OCI-LY1 (cell line): Measurements from ENCODE around the gene TTYH3.

Experiments used
- H2AFZ ChIP-seq: fragments of 200-600 bp; sonication (generic), shearing (Covaris generic); 2 replicates; pipeline ENCODE4 v1.6.0; 2014; ENCODE audit warnings: antibody characterized with exemption, mild to moderate bottlenecking, low read length
- H3F3A ChIP-seq: fragments of 200-600 bp; sonication (generic), shearing (Covaris generic); 2 replicates; pipeline ENCODE4 v1.6.0; 2014; ENCODE audit warnings: mild to moderate bottlenecking, antibody characterized with exemption, low read length, moderate library complexity; ENCODE audit not compliant: insufficient read depth
- H3K27ac ChIP-seq: fragments of 200-600 bp; sonication (generic); 2 replicates; pipeline ENCODE4 v1.5.1; 2014; ENCODE audit warnings: low read length, mixed run types, mild to moderate bottlenecking, low read depth; ENCODE audit not compliant: poor library complexity, severe bottlenecking
- H3K27me3 ChIP-seq: fragments of 200-600 bp; sonication (generic); 2 replicates; pipeline ENCODE4 v1.6.0; 2014; ENCODE audit warnings: antibody characterized with exemption, mild to moderate bottlenecking, low read length, moderate library complexity; ENCODE audit not compliant: insufficient read depth
- H3K36me3 ChIP-seq: fragments of 200-600 bp; sonication (generic); 2 replicates; pipeline ENCODE4 v1.6.1; 2014; ENCODE audit warnings: mild to moderate bottlenecking, antibody characterized with exemption, low read length, moderate library complexity, mixed read lengths; ENCODE audit not compliant: insufficient read depth
- H3K4me1 ChIP-seq: fragments of 200-600 bp; sonication (generic); 2 replicates; pipeline ENCODE4 v1.5.1; 2014; ENCODE audit warnings: mild to moderate bottlenecking, low read length, moderate library complexity; ENCODE audit not compliant: insufficient read depth, severe bottlenecking
- H3K4me2 ChIP-seq: fragments of 200-600 bp; sonication (generic), shearing (Covaris generic); 2 replicates; pipeline ENCODE4 v1.6.1; 2014; ENCODE audit warnings: low read length
- H3K4me3 ChIP-seq: fragments of 200-600 bp; sonication (generic); 2 replicates; pipeline ENCODE4 v1.5.1; 2014; ENCODE audit warnings: low read length, low read depth, mild to moderate bottlenecking, mixed read lengths; ENCODE audit not compliant: poor library complexity, severe bottlenecking
- H3K79me2 ChIP-seq: fragments of 200-600 bp; shearing (Covaris generic); 2 replicates; pipeline ENCODE4 v1.6.1; 2016; ENCODE audit warnings: mixed run types, low read length, mixed read lengths; ENCODE audit not compliant: insufficient read depth
- H3K9ac ChIP-seq: fragments of 200-600 bp; sonication (generic), shearing (Covaris generic); 2 replicates; pipeline ENCODE4 v1.6.1; 2014; ENCODE audit warnings: mild to moderate bottlenecking, low read length, mixed read lengths
- H3K9me2 ChIP-seq: fragments of 200-600 bp; sonication (generic), shearing (Covaris generic); 2 replicates; pipeline ENCODE4 v1.6.1; 2014; ENCODE audit warnings: low read depth, mild to moderate bottlenecking, low read length, mixed read lengths
- H3K9me3 ChIP-seq: fragments of 200-600 bp; shearing (Covaris generic); 2 replicates; pipeline ENCODE4 v1.6.1; 2014; ENCODE audit warnings: low read length, mixed read lengths
- H4K20me1 ChIP-seq: fragments of 200-600 bp; sonication (generic), shearing (Covaris generic); 2 replicates; pipeline ENCODE4 v1.6.0; 2016; ENCODE audit warnings: mild to moderate bottlenecking, low read length; ENCODE audit not compliant: insufficient read depth
- EZH2 ChIP-seq: fragments of 200-600 bp; sonication (generic), shearing (Covaris generic); IDR thresholded peaks from 2 replicates; pipeline ENCODE4 v1.8.0; 2017; ENCODE audit warnings: borderline replicate concordance, mixed run types, mild to moderate bottlenecking, antibody characterized with exemption, low read length, moderate library complexity, mixed read lengths
- TF ChIP-seq, protein P1 (sequence below): fragments of 200-600 bp; sonication (generic), shearing (Covaris generic); IDR thresholded peaks from 2 replicates; pipeline ENCODE4 v1.5.1; 2017; ENCODE audit warnings: mild to moderate bottlenecking, antibody characterized with exemption, low read length, moderate library complexity, mixed read lengths

Gene TTYH3

DNA sequence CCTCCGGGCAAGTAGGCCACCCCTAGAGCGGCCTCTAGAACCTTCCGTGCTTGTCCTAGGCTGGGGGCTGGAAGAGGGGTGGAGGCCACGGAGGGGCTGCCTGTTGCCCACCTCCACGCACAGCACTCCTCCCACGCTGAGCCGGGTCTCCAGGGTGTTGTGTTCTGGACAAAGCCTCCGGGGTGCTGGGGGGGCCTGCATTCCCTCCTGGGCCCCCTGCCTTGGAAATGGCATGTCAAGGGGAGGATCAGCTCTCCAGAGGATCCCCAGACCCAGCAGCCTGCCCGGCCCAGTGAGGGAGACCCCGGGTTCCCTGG, 8.1 kb upstream of the TTYH3 start:
- Histone ChIP-seq H3K4me1 (no peaks in the 10 kb centered on the region), H3K9me3 (no peaks in the 10 kb centered on the region), H3K79me2 (no peaks in the 10 kb centered on the region), H3F3A (no peaks in the 10 kb centered on the region), H3K4me2 (no peak overlapping the region), H3K4me3 (no peak overlapping the region), H4K20me1 (no peaks in the 10 kb centered on the region), H3K9ac (no peak overlapping the region), H3K9me2 (no peaks in the 10 kb centered on the region), H3K27me3 (peaks cover 6% of the 10 kb centered on the region; the same call in 1 of the 2 replicates), H2AFZ (no peak overlapping the region), H3K36me3 (no peaks in the 10 kb centered on the region), H3K27ac (no peak overlapping the region)
- TF ChIP-seq, protein P1, sequence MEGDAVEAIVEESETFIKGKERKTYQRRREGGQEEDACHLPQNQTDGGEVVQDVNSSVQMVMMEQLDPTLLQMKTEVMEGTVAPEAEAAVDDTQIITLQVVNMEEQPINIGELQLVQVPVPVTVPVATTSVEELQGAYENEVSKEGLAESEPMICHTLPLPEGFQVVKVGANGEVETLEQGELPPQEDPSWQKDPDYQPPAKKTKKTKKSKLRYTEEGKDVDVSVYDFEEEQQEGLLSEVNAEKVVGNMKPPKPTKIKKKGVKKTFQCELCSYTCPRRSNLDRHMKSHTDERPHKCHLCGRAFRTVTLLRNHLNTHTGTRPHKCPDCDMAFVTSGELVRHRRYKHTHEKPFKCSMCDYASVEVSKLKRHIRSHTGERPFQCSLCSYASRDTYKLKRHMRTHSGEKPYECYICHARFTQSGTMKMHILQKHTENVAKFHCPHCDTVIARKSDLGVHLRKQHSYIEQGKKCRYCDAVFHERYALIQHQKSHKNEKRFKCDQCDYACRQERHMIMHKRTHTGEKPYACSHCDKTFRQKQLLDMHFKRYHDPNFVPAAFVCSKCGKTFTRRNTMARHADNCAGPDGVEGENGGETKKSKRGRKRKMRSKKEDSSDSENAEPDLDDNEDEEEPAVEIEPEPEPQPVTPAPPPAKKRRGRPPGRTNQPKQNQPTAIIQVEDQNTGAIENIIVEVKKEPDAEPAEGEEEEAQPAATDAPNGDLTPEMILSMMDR: no peak
- TF ChIP-seq EZH2: no peak

DNA sequence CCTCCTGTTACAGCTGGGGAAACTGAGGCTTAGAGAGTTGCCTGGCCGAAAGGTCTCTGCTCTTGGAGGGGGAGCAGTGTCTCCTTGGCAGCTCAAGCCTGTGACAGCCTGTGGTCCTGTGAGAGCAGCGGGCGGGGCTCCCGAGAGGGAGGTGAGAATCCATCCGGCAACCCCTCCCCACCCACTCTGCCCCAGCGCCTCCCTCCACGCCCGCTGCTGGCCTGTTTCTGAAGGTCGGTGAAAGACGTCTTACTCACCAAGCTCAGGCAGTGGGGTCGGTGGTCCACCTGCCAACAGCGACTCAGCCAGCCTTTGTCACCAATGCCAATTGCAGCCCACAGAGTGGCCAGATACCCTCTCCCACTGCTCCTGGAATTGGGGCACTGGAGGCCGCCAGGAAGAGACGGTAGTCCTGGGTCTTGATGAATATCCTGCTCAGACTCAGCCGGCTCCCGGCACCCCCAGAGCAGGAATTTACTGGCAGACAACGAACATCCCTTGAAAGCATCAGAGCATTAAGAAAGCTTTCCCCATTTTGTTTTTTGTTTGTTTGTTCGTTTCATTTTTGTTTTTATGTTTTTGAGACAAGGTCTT, 7.4 kb upstream of the TTYH3 start:
- H2AFZ ChIP-seq: no peak overlapping the region
- TF ChIP-seq EZH2: no peak
- TF ChIP-seq, protein P1: no peak
- no peaks in the 10 kb centered on the region for H3K36me3 ChIP-seq
- H3K9me2 ChIP-seq: no peaks in the 10 kb centered on the region
- no peak overlapping the region for H3K27ac ChIP-seq
- H3K4me1 ChIP-seq: no peaks in the 10 kb centered on the region
- no peak overlapping the region for H3K4me2 ChIP-seq
- H4K20me1 ChIP-seq: no peaks in the 10 kb centered on the region
- no peaks in the 10 kb centered on the region for H3F3A ChIP-seq
- H3K4me3 ChIP-seq: no peak overlapping the region
- no peaks in the 10 kb centered on the region for H3K79me2 ChIP-seq
- no peak overlapping the region for H3K9ac ChIP-seq
- H3K9me3 ChIP-seq: no peaks in the 10 kb centered on the region
- H3K27me3 ChIP-seq: peaks cover 6% of the 10 kb centered on the region; the same call in 1 of the 2 replicates

DNA sequence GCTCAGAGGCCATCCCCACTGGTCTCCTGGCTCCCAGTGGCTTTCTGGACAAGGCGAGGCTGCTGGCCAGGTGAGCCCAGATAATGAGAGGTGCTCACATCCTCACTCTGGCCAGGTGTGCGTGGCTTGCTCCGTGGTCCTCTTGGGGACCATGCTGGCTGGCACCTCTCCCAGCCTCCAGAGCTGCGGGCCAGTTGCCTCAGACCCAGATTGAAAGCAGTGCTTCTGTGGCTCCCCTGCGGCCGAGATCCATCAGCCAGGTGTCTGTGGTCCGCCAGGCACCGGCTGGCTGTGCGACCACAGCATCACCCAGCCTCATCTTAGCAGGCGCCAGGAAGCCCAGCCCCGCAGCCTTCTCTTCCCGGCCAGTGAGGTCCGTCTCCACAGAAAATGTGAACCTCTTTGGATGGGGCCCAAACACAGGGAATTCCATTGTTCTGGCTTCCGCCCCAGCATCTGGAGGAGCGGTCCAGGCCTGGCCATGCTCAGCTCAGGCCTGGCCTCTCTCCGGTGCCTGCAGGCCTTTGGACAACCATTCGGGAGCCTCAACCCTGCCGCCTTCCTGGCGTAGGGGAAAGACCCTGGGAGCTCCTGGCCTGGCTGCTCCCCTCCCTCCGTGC, 5.2 kb upstream of the TTYH3 start:
- Histone ChIP-seq H2AFZ (no peak overlapping the region), H4K20me1 (no peaks in the 10 kb centered on the region), H3K27ac (no peak overlapping the region), H3K36me3 (no peaks in the 10 kb centered on the region), H3K9ac (no peak overlapping the region), H3K9me2 (no peaks in the 10 kb centered on the region), H3K27me3 (peaks cover 6% of the 10 kb centered on the region; the same call in 1 of the 2 replicates), H3K4me3 (no peak overlapping the region), H3K4me2 (no peak overlapping the region), H3F3A (no peaks in the 10 kb centered on the region), H3K79me2 (no peaks in the 10 kb centered on the region), H3K9me3 (no peaks in the 10 kb centered on the region), H3K4me1 (peaks cover 4% of the 10 kb centered on the region)
- TF ChIP-seq, protein P1: no peak
